Right atrium auricular region (tissue), 2 donors: Measurements from ENCODE around the gene AKT1. TPM values are rescaled to one million over a fixed set of nuclear protein-coding genes. Genes with fewer than 3 reads are reported as not detected.

ENCODE experiments used
- DNase-seq: peaks from one replicate; pipeline ENCODE4 v3.0.0-alpha.2; 2019; ENCODE audit warnings: low spot score
- H3K27ac ChIP-seq, 2 donors: fragments of 200-600 bp; sonication (generic); 1 replicate in 1 of 2; 2 replicates in 1 of 2; pipeline ENCODE4 v1.5.1; 2016 to 2019
- H3K27me3 ChIP-seq, 2 donors: fragments of 200-600 bp; sonication (generic); one replicate each; pipeline versions ENCODE4 v1.5.1 to v1.6.0; 2017 to 2019
- H3K36me3 ChIP-seq: fragments of 200-600 bp; sonication (generic); one replicate; pipeline ENCODE4 v1.5.1; 2016
- H3K4me1 ChIP-seq, 2 donors: fragments of 200-600 bp; sonication (generic); one replicate each; pipeline versions ENCODE4 v1.5.1 to v1.6.0; 2017 to 2019
- H3K4me3 ChIP-seq, 2 donors: fragments of 200-600 bp; sonication (generic); 1 replicate in 1 of 2; 2 replicates in 1 of 2; pipeline ENCODE4 v1.5.1; 2017 to 2019; ENCODE audit warnings: mild to moderate bottlenecking in 1 of 2, moderate library complexity in 1 of 2
- H3K9me3 ChIP-seq, 2 donors: fragments of 200-600 bp; sonication (generic); one replicate each; pipeline ENCODE4 v1.5.1; 2019
- CTCF ChIP-seq, 2 donors: fragments of 200-600 bp; sonication (generic); IDR thresholded peaks; one replicate each; pipeline ENCODE4 v1.5.1; 2019; ENCODE audit warnings: antibody characterized with exemption in 2 of 2
- total RNA-seq, 2 donors: library from RNA; depleted of rRNA; stranded (reverse); fragments of >200 nt; gene quantifications; one replicate each; pipeline ENCODE4 v1.1.0, GENCODE V29; 2016

AKT1 gene
- total RNA-seq, 2 donors from 2014 or later = 77.7 to 93.8 TPM

DNA sequence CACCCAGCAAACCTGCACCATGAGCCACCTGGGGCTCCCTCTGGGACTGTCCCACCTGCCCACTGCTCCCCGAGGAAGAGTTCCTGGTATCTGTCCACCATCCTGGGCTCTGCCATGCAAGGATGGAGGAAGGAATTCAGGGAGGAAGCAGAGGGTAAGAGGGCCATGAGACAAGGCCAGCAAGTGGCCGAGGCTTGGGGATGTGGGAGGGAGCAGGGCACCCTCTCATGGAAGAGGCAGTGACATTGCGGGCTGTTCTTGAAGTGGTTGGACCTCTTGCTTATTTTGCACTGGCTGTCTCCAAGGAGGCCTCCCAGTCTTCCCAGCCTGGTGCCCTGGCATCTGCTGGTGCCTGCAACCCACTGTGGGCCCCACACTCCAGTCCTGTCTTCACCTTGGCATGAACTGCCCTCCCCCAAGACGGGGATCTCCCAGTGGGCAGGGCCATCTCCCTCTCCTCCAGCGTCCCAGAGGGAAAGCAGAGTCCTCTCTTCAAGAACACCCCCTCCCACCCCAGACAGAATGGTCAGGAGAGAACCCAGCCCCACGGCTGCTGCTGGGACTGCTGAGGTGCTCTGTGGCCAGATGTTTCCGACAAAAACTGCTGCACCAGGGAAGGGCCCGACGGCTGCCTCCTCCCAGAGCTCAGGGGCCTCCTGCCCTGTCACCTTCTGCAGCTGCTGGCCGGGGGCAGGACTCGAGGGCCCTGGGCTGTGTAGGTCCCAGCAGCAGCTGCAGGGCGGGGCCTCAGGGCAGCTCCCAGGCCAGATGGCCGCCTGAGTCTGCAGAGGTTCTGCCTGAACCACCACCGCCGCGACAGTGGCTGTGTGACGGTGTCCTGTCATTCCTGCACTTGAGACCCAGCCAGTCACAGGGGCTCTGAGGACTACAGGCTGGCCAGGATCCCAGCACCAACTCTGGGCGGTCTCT is 1.8 kb upstream of the AKT1 start:
- Histone ChIP-seq H3K4me1 (peaks cover 0 to 78% of the 10 kb centered on the region in 2 donors), H3K36me3 (no peaks in the 10 kb centered on the region), H3K27me3 (no peaks in the 10 kb centered on the region), H3K4me3 (no peak overlapping the region), H3K27ac (peak overlapping the region; percentile 96), H3K9me3 (no peaks in the 10 kb centered on the region)
- DNase-seq = no peak
- TF ChIP-seq CTCF (IDR thresholded peaks at IDR 0.05) = no peak

GRCh38 chr14:104796687-104797081 is 1.1 kb upstream of the AKT1 start:
- H3K27ac ChIP-seq = peak overlapping the region; percentile 96
- H3K4me3 ChIP-seq = no peak overlapping the region
- no peaks in the 10 kb centered on the region for H3K9me3 ChIP-seq
- H3K36me3 ChIP-seq = no peaks in the 10 kb centered on the region
- no peak for DNase-seq
- no peaks in the 10 kb centered on the region for H3K27me3 ChIP-seq
- no peak for TF ChIP-seq CTCF (IDR thresholded peaks at IDR 0.05)
- peaks cover 0 to 78% of the 10 kb centered on the region in 2 donors for H3K4me1 ChIP-seq

- peaks cover 0 to 72% of the 10 kb centered on the region in 2 donors for H3K4me1 ChIP-seq
- peak overlapping the region; percentile 88 to 96 for H3K27ac ChIP-seq
- no peaks in the 10 kb centered on the region for H3K27me3 ChIP-seq
- TF ChIP-seq CTCF (IDR thresholded peaks at IDR 0.05) = no peak
- peak overlapping the region; percentile 44 to 59 for H3K4me3 ChIP-seq
- no peak for DNase-seq
- H3K9me3 ChIP-seq = no peaks in the 10 kb centered on the region
- peaks cover 6% of the 10 kb centered on the region for H3K36me3 ChIP-seq
Observed at GRCh38 chr14:104795781-104796686, 486 bp upstream of the AKT1 start.

DNA sequence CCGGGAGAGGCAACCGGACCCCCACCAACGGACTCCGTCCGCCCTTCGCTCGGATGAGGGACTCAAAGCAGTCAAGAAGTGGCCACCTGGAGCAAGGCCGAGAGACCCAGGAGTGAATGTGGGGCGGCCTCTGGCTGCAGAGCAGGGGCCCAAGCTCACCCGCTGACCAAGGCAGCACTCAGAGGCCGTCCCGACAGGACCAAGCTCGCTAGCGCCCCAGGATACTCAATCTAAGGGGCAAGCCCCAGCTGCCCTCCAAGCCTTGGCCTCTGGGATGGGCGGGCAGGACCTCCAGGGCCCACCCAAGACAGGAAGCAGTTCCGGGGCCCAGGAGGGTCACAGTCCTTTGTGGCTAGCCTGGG is 936 bp downstream of the AKT1 start:
- Histone ChIP-seq H3K36me3 (peaks cover 18% of the 10 kb centered on the region), H3K27me3 (no peaks in the 10 kb centered on the region), H3K4me1 (peaks cover 0 to 65% of the 10 kb centered on the region in 2 donors), H3K4me3 (peak overlapping the region; percentile 79 to 88), H3K9me3 (no peaks in the 10 kb centered on the region), H3K27ac (peak overlapping the region; percentile 62 to 63)
- peak in 1 of 2 donors; percentile 40 for TF ChIP-seq CTCF (IDR thresholded peaks at IDR 0.05)
- no peak for DNase-seq

DNA sequence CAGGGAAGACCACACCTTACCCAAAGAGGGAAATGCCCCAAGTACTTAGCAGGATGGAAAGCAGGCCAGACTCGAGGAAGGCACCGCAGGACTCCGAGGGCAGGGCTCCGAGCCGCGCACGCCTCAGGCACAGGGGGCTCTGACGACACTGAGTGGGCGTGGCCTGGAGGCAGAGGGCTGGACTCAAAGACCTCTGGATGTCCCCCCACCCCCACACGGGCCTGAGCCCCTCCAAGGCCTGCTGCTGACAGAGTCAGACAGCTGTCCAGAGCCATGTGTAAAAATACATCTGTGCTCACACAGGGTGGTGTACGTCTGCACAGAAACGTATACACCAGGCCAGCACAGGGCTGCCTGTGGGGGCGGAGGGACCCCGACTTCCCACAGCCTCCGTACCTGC is 1.4 kb downstream of the AKT1 start:
- Histone ChIP-seq H3K27me3 (no peaks in the 10 kb centered on the region), H3K4me3 (peak overlapping the region; percentile 79 to 88), H3K9me3 (no peaks in the 10 kb centered on the region), H3K36me3 (peaks cover 18% of the 10 kb centered on the region), H3K4me1 (peaks cover 0 to 61% of the 10 kb centered on the region in 2 donors), H3K27ac (no peak overlapping the region)
- no peak for TF ChIP-seq CTCF (IDR thresholded peaks at IDR 0.05)
- no peak for DNase-seq
